Dedifferentiated amniotic fluid mesenchymal stem cell (primary cell): Measurements from ENCODE around the gene CYB5B.
A peak's percentile ranks its signal among the peaks of the same experiment; 100 is the strongest.

Source experiments
- DNase-seq: peaks from one replicate; pipeline ENCODE4 v3.0.0-alpha.2; 2016; ENCODE audit errors: extremely low spot score

The CYB5B gene

GRCh38 chr16:69424053-69424934 is at the start of gene CYB5B:
TSS of gene CYB5B (plus strand) at chr16:69424619. CDS start at chr16:69424684, 65 bp downstream.
- DNase-seq, result peak; percentile 96

- no peak for DNase-seq
These were observed 47.9 kb upstream of the CYB5B start for GRCh38 chr16:69376393-69377059.

- DNase-seq, result no peak
These were observed 46.4 kb upstream of the CYB5B start for GRCh38 chr16:69378036-69378435.

- no peak for DNase-seq
These were observed 45.7 kb upstream of the CYB5B start for GRCh38 chr16:69378760-69379159.

- DNase-seq, result no peak
These were observed 43.2 kb upstream of the CYB5B start for GRCh38 chr16:69381231-69381630.

- no peak for DNase-seq
These were observed 42.0 kb upstream of the CYB5B start for GRCh38 chr16:69382421-69382820.

- no peak for DNase-seq
These were observed 39.4 kb upstream of the CYB5B start for GRCh38 chr16:69384974-69385373.

GRCh38 chr16:69386596-69386995 is 37.8 kb upstream of the CYB5B start:
- no peak for DNase-seq

GRCh38 chr16:69393898-69394849 is 30.2 kb upstream of the CYB5B start:
- no peak for DNase-seq

GRCh38 chr16:69395859-69396186 is 28.6 kb upstream of the CYB5B start:
- DNase-seq, result no peak

GRCh38 chr16:69396187-69397061 is 28.0 kb upstream of the CYB5B start:
- DNase-seq, result peak; percentile 98

- peak; percentile 76 for DNase-seq
These were observed 26.4 kb upstream of the CYB5B start for GRCh38 chr16:69397821-69398521.

- DNase-seq, result no peak
These were observed 25.1 kb upstream of the CYB5B start for GRCh38 chr16:69399361-69399760.

- no peak for DNase-seq
These were observed 22.0 kb upstream of the CYB5B start for GRCh38 chr16:69402439-69402838.

GRCh38 chr16:69404275-69404805 is 20.1 kb upstream of the CYB5B start:
- peak; percentile 74 for DNase-seq

- DNase-seq, result no peak
These were observed 19.1 kb upstream of the CYB5B start for GRCh38 chr16:69405326-69405725.

- DNase-seq, result no peak
These were observed 18.7 kb upstream of the CYB5B start for GRCh38 chr16:69405757-69406156.

GRCh38 chr16:69406780-69407331 is 17.6 kb upstream of the CYB5B start:
- no peak for DNase-seq

- DNase-seq, result no peak
These were observed 16.6 kb upstream of the CYB5B start for GRCh38 chr16:69407702-69408323.
